Testis (tissue), 3 donors: ENCODE results near the gene NYAP2. TPM values are rescaled to one million over a fixed set of nuclear protein-coding genes. Genes with fewer than 3 reads are reported as not detected.

Experiments
- DNase-seq: peaks from one replicate; pipeline ENCODE4 v3.0.0-alpha.2; 2019
- H3K27ac ChIP-seq, 2 donors: fragments of 200-600 bp; sonication (generic); one replicate each; pipeline ENCODE4 v1.5.1; 2019
- H3K27me3 ChIP-seq: fragments of 200-600 bp; sonication (generic); one replicate; pipeline ENCODE4 v1.5.1; 2019
- H3K36me3 ChIP-seq: fragments of 200-600 bp; sonication (generic); one replicate; pipeline ENCODE4 v1.5.1; 2017; ENCODE audit warnings: low read depth; ENCODE audit errors: missing control alignments
- H3K4me1 ChIP-seq: fragments of 200-600 bp; sonication (generic); one replicate; pipeline ENCODE4 v1.5.1; 2019
- H3K4me3 ChIP-seq, 2 donors: fragments of 200-600 bp; sonication (generic); one replicate each; pipeline ENCODE4 v1.5.1; 2017 to 2019
- H3K9me3 ChIP-seq: fragments of 200-600 bp; sonication (generic); one replicate; pipeline ENCODE4 v1.5.1; 2017
- POLR2A ChIP-seq: fragments of 450-650 bp; IDR thresholded peaks from one replicate; pipeline ENCODE4 v1.6.1; 2017; ENCODE audit warnings: antibody characterized with exemption, mild to moderate bottlenecking, moderate library complexity
- WGBS, 2 donors: methylation state at CpG; one replicate each; pipeline ENCODE4 v1.1.5; 2018; 5-methylcytosine and 5-hydroxymethylcytosine counted together
- intact Hi-C: fragments of 100-400 bp; cut with DNase I; formaldehyde crosslinking; loops from one replicate; pipeline ENCODE4 v1.15.1; 2023; ENCODE audit warnings: low total_unique reads
- polyA plus RNA-seq: library from polyadenylated mRNA; stranded (reverse); fragments of 350-450 nt; fragmentation: Illumina TruSeq; extraction: RNeasy Lipid Tissue Mini Kit (QIAGEN cat#74804); gene quantifications from one replicate; pipeline ENCODE4 v1.2.3, GENCODE V29; 2014; ENCODE audit warnings: low read depth, low replicate concordance; ENCODE audit not compliant: insufficient read depth
- total RNA-seq, 2 donors: library from RNA; depleted of rRNA; stranded (reverse); fragments of >200 nt; gene quantifications; one replicate each; pipeline ENCODE4 v1.2.3, GENCODE V29; 2016
- TF ChIP-seq, protein P1 (sequence below), 3 experiments: fragments of 450-650 bp in 2 of 3; fragments of 200-600 bp in 1 of 3; sonication (generic) in 1 of 3; IDR thresholded peaks; one replicate each; pipeline ENCODE4 v1.5.1; 2016 to 2019; ENCODE audit warnings: antibody characterized with exemption in 3 of 3, mild to moderate bottlenecking in 2 of 3, moderate library complexity in 1 of 3

NYAP2 gene
- total and polyA plus RNA-seq, 3 donors from 2014 or later = 0.17 to 0.25 (median 0.24) TPM

DNA sequence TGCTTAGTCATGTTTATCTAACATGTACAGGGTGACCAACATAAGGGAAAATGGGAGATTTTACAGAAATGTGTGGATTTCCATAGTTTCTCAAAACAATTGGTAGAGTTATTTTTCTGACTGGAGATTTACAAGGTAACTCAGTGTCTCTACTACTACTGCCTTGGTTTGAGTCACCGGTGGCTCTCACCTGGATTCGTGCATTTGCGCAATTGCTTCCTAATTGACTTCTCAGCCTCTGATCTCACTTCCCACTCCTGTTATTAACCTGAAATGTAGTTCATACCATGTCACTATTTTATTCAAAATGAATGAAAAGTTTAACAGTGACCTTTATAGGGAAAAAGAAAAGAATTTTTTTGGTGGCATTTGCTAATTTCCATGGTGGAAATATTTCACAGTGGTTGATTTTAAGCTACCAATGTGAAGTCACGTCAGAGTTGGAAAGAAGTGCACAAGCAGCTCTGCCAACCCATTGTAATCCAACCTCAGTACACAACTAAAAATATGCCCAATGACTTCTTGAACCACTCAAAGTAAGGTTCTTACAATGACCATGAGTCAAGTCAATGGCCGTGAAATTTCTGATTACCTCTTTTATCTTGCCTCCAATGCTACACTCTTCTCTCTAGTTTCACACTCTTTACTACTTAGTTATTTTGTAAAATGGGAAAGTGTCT, 94.0 kb downstream of the NYAP2 start:
- no peaks in the 10 kb centered on the region for H3K36me3 ChIP-seq
- no peaks in the 10 kb centered on the region for H3K27me3 ChIP-seq
- H3K27ac ChIP-seq = no peak overlapping the region
- H3K4me1 ChIP-seq = no peaks in the 10 kb centered on the region
- no peak for DNase-seq
- TF ChIP-seq, protein P1, sequence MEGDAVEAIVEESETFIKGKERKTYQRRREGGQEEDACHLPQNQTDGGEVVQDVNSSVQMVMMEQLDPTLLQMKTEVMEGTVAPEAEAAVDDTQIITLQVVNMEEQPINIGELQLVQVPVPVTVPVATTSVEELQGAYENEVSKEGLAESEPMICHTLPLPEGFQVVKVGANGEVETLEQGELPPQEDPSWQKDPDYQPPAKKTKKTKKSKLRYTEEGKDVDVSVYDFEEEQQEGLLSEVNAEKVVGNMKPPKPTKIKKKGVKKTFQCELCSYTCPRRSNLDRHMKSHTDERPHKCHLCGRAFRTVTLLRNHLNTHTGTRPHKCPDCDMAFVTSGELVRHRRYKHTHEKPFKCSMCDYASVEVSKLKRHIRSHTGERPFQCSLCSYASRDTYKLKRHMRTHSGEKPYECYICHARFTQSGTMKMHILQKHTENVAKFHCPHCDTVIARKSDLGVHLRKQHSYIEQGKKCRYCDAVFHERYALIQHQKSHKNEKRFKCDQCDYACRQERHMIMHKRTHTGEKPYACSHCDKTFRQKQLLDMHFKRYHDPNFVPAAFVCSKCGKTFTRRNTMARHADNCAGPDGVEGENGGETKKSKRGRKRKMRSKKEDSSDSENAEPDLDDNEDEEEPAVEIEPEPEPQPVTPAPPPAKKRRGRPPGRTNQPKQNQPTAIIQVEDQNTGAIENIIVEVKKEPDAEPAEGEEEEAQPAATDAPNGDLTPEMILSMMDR (IDR thresholded peaks at IDR 0.05) = no peak
- TF ChIP-seq POLR2A = no peak
- 93 to 95% methylated on average over 5 of the region's 5 CpGs for WGBS, 2 donors
- H3K9me3 ChIP-seq = no peaks in the 10 kb centered on the region
- intact Hi-C loops = no loop called here
- no peak overlapping the region for H3K4me3 ChIP-seq

DNA sequence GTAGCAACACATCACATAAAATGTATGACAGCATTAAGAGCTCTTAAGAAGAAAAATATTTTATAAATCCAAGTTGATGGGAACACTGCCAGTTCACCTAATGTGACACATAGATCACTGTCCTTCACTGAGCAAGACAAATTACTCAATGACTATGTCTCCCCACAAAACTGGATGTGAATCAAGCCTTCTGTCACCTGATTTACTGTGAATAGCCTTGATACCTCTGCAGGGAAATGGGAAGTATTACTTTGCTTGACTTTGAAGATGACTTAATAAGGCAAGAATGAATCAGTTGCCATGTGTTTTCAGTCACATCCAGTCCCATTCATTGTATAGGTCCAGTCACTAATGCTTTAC, 94.6 kb downstream of the NYAP2 start:
- H3K27ac ChIP-seq = no peak overlapping the region
- no peaks in the 10 kb centered on the region for H3K9me3 ChIP-seq
- intact Hi-C loops = no loop called here
- TF ChIP-seq, protein P1 (IDR thresholded peaks at IDR 0.05) = no peak
- no peak for TF ChIP-seq POLR2A
- no peaks in the 10 kb centered on the region for H3K4me1 ChIP-seq
- DNase-seq = no peak
- H3K36me3 ChIP-seq = no peaks in the 10 kb centered on the region
- no peaks in the 10 kb centered on the region for H3K27me3 ChIP-seq
- H3K4me3 ChIP-seq = no peak overlapping the region

DNA sequence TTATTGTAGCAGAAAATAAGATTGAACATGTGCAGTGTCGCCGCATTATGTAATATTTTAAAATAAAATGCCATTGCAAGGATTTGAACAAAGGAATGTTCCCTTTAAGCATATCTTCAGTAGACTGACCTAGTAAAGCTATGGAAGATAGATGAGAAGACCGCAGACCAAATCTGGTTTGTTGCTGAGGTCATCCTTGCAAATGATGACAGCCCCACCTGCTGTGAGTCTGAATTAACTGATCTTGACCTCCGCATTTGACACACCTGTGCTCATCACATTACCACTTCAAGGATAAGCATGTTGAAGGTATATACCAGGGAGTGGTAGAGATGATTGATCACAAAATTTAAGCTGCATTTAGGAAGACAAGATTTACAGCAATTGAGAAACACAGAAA, 96.2 kb downstream of the NYAP2 start:
- Histone ChIP-seq H3K27me3 (no peaks in the 10 kb centered on the region), H3K4me1 (no peaks in the 10 kb centered on the region), H3K9me3 (no peaks in the 10 kb centered on the region), H3K27ac (no peak overlapping the region), H3K36me3 (no peaks in the 10 kb centered on the region), H3K4me3 (no peak overlapping the region)
- TF ChIP-seq, protein P1 (IDR thresholded peaks at IDR 0.05) = no peak
- no peak for TF ChIP-seq POLR2A
- 83 to 86% methylated on average over 4 of the region's 4 CpGs for WGBS, 2 donors
- intact Hi-C loops = no loop called here
- DNase-seq = no peak

DNA sequence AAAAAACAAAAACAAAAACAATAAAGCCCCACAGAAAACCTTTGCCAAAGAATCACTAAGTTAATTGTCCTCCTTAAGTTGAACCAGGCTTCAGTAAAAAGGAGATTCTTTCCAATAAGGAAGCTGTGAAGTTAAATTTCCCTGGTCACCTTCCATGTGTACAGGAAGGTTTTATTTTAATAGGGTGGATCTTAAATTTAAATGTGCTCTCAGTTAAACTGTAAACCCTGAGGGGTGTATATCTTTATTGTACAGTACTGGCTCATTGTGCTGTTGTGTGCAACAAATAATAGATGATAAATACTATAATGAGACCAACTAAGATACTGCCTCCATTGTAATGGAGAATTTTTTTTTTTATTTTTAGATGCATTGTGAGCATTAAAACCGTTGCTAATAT, 97.1 kb downstream of the NYAP2 start:
- H3K4me3 ChIP-seq = no peak overlapping the region
- TF ChIP-seq, protein P1 (IDR thresholded peaks at IDR 0.05) = no peak
- TF ChIP-seq POLR2A = no peak
- no peaks in the 10 kb centered on the region for H3K9me3 ChIP-seq
- WGBS, 2 donors = 68 to 85% methylated on average over 1 of the region's 1 CpG
- H3K4me1 ChIP-seq = no peaks in the 10 kb centered on the region
- H3K27ac ChIP-seq = no peak overlapping the region
- H3K36me3 ChIP-seq = no peaks in the 10 kb centered on the region
- intact Hi-C loops = no loop called here
- DNase-seq = no peak
- no peaks in the 10 kb centered on the region for H3K27me3 ChIP-seq

DNA sequence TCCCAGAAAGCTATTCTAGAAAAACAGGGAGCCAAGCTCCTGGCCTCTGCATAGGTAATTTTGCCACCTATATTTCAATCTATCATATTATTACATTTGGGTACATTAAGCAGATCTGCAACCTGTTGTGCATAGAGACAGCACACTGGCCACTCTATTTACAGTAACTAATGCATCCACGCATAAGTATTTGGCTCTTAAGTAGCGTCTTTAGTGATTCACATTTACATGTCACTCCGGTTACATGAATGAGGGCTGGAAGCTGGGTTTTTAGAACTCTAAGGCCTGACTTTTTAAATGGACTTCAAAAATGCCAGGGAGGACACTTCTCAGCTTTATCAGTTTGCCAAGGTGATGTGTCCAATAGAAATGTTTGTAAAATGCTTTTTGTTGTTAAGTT, 97.7 kb downstream of the NYAP2 start:
- WGBS, 2 donors = 94 to 96% methylated on average over 3 of the region's 3 CpGs
- no peak overlapping the region for H3K4me3 ChIP-seq
- H3K4me1 ChIP-seq = no peaks in the 10 kb centered on the region
- no peaks in the 10 kb centered on the region for H3K36me3 ChIP-seq
- no peaks in the 10 kb centered on the region for H3K27me3 ChIP-seq
- no peak for TF ChIP-seq POLR2A
- TF ChIP-seq, protein P1 (IDR thresholded peaks at IDR 0.05) = no peak
- intact Hi-C loops = no loop called here
- H3K9me3 ChIP-seq = no peaks in the 10 kb centered on the region
- no peak for DNase-seq
- no peak overlapping the region for H3K27ac ChIP-seq
